ENCODE data around the gene ZNF780A.
A peak's percentile ranks its signal among the peaks of the same experiment; 100 is the strongest.
"Not testable (repeated sequence)": the region's sequence is repeated elsewhere in the genome, so short reads cannot be mapped to it uniquely, and the experiment has no call there.

ZNF780A gene

DNA sequence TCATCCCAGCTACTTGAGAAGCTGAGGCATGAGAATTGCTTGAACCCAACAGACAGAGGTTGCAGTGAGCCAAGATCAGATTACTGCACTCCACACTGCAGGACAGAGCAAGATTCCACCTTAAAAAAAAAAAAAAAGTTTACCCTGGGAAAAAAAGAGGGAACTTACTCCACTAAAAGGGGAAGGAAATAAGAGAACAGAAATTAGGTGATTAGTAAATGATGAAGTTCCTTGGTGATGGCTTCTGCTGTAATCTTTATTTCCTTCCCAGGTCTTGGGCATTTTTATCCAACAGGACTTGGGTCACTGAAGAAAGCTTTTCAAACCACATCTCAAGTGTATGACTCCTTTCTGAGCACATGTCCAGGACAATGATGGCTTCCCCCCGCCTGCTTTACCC, 9.3 kb downstream of the ZNF780A start:
- DNase-seq, result no peak

DNA sequence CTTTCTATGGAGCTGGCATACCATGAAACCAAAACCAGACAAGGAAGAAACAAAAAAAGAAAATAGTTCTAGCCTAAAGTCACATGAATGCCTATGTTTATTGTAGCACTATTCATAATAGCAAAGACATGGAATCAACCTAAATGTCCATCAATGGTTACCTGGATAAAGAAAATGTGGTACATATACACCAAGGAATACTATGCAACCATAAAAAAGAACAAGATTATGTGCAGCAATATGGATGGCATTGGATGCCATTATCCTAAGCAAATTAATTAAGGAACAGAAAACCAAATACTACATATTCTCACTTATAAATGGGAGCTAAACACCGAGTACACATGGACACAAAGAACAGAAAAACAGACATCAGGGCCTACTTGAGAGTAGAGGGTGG, 10.5 kb downstream of the ZNF780A start:
- no peak for DNase-seq

DNA sequence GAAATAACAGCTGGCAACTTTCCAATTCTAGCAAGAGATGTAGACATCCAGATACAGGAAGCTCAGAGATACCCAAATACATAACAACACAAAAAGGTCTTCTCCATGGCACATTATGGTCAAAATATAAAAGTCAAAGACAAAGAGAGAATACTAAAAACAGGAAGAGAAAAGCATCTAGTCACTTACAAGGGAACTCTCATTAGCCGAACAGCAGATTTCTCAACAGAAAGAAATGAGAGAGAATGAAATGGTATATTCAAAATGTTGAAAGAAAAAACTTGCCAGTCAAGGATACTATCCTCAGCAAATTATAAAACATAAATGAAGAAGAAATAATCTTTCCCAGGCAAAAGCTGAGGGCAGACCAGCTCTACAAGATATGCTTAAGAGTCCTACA, 12.4 kb downstream of the ZNF780A start:
- DNase-seq, result no peak

- no peak for DNase-seq
Observed at GRCh38 chr19:40070058-40070457, 20.7 kb downstream of the ZNF780A start.

DNA sequence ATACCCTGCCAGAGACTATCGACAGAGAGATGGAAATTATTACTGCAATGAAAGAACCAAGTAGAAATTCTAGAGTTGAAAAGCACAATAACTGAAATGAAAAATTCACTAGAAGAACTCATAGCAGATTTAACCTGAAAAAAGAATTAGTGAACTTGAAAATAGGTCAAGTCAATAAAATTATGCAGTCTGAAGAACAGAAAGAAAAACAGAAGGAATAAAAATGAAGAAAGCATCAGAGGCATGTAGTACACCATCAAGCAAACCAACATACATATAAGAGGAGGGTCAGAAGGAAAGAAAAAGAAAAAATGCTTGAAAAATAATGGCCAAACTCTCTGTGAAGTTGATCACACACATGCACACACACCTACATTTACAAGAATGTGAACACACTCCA, 31.1 kb downstream of the ZNF780A start:
- DNase-seq, result no peak

- DNase-seq, result no peak
Observed at GRCh38 chr19:40057166-40057565, 33.6 kb downstream of the ZNF780A start.

- no peak for DNase-seq
Observed at GRCh38 chr19:40056505-40056904, 34.2 kb downstream of the ZNF780A start.

GRCh38 chr19:40055832-40056504, 34.8 kb downstream of the ZNF780A start, which contains the start of gene ZNF780B:
TSS of gene ZNF780B (minus strand) at chr19:40056231. CDS start at chr19:40050332, 5,899 bp downstream.
- peak; percentile 58 for DNase-seq

- no peak for DNase-seq
Observed at GRCh38 chr19:40055049-40055448, 35.7 kb downstream of the ZNF780A start.

DNA sequence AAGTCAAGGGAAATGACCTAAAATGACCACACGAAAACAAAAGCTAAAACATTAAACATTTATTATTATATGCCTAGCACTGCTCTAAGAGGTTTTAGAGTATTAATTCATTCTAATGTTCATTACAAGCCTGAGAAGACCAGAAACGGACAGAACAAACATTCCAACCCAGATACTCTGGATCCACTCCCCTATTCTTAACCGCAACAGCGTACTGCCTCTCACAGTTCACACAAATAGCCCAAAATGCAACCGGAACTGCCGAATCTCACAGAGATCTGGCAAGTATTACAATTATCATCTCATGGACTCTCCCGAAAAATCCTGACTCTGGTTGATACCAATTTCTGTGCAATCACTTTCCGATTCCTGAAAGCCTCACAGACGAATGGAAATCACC, 36.1 kb downstream of the ZNF780A start:
- no peak for DNase-seq

- no peak for DNase-seq
Observed at GRCh38 chr19:40053491-40053890, 37.3 kb downstream of the ZNF780A start.

GRCh38 chr19:40041718-40042117, 49.0 kb downstream of the ZNF780A start:
- not testable (repeated sequence) for DNase-seq

GRCh38 chr19:40038047-40038446, 52.7 kb downstream of the ZNF780A start:
- DNase-seq, result not testable (repeated sequence)

GRCh38 chr19:40035996-40036395, 54.7 kb downstream of the ZNF780A start:
- no peak for DNase-seq

DNA sequence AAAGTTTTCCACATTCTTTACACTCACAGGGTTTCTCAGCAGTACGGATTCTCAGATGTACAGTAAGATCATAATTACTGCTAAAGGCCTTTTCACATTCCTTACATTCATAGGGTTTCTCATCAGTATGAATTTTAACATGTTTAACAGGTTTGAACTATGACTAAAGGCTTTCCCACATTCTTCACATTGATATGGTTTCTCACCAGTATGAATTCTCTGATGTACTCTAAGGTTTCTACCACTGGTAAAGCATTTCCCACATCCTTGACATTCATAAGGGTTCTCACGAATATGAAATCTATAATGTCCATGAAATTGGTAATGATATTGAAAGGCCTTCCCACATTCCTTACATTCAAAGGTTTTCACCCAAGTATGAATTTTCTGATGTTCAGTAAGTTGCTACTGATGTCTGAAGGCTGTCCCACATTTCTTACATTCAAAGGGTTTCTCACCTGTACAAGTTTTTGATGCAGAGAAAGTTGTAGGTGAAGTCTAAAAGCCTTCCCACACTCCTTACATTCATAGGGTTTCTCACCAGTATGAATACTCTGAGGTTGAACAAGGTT, 56.7 kb downstream of the ZNF780A start:
- peak; percentile 6 for DNase-seq

- no peak for DNase-seq
Observed at GRCh38 chr19:40026597-40026970, 64.2 kb downstream of the ZNF780A start.

- DNase-seq, result no peak
Observed at GRCh38 chr19:40025938-40026596, 64.7 kb downstream of the ZNF780A start.

GRCh38 chr19:40023969-40024368, 66.8 kb downstream of the ZNF780A start:
- DNase-seq, result no peak

All from NCI-H1694 (cell line).